H9 (cell line): ENCODE measurements around the gene POLDIP3. TPM values are rescaled to one million over a fixed set of nuclear protein-coding genes. Genes with fewer than 3 reads are reported as not detected.
A peak's percentile ranks its signal among the peaks of the same experiment; 100 is the strongest.

Experiments
- DNase-seq: peaks from one replicate; pipeline ENCODE4 v3.0.0-alpha.2; 2017
- H2AFZ ChIP-seq: one replicate; pipeline ENCODE4 v1.6.1; 2013; ENCODE audit warnings: mild to moderate bottlenecking, low read length, control low read depth, moderate library complexity
- H2AK5ac ChIP-seq: 2 replicates; pipeline ENCODE4 v1.6.1; 2013; ENCODE audit warnings: low read length, control low read depth, mixed read lengths; ENCODE audit not compliant: insufficient read length
- H2BK120ac ChIP-seq: one replicate; pipeline ENCODE4 v1.6.1; 2013; ENCODE audit warnings: low read depth, mild to moderate bottlenecking, low read length, control low read depth, inconsistent platforms; ENCODE audit not compliant: poor library complexity, severe bottlenecking
- H2BK12ac ChIP-seq: 2 replicates; pipeline ENCODE4 v1.6.1; 2013; ENCODE audit warnings: low read length, control low read depth, mixed read lengths, low read depth; ENCODE audit not compliant: insufficient read length
- H2BK15ac ChIP-seq: 2 replicates; pipeline ENCODE4 v1.6.1; 2013; ENCODE audit warnings: low read depth, low read length, control low read depth
- H2BK20ac ChIP-seq: one replicate; pipeline ENCODE4 v1.6.1; 2013; ENCODE audit warnings: low read depth, mild to moderate bottlenecking, low read length, control low read depth, inconsistent platforms; ENCODE audit not compliant: poor library complexity, severe bottlenecking
- H2BK5ac ChIP-seq: 2 replicates; pipeline ENCODE4 v1.6.1; 2013; ENCODE audit warnings: low read length, control low read depth, mixed read lengths; ENCODE audit not compliant: insufficient read length
- H3K14ac ChIP-seq: 2 replicates; pipeline ENCODE4 v1.6.1; 2013; ENCODE audit warnings: low read length, control low read depth; ENCODE audit not compliant: insufficient read depth
- H3K18ac ChIP-seq: 2 replicates; pipeline ENCODE4 v1.6.1; 2013; ENCODE audit warnings: low read depth, mild to moderate bottlenecking, mixed read lengths, low read length, control low read depth; ENCODE audit not compliant: insufficient read length
- H3K23ac ChIP-seq: 2 replicates; pipeline ENCODE4 v1.6.1; 2013; ENCODE audit warnings: low read length, control low read depth, mixed read lengths, low read depth; ENCODE audit not compliant: insufficient read length
- H3K23me2 ChIP-seq: 2 replicates; pipeline ENCODE4 v1.6.1; 2013; ENCODE audit warnings: low read depth, mild to moderate bottlenecking, mixed read lengths, low read length, control low read depth; ENCODE audit not compliant: insufficient read length, poor library complexity, severe bottlenecking
- H3K27ac ChIP-seq: 2 replicates; pipeline ENCODE4 v1.5.1; 2013; ENCODE audit warnings: low read length, control low read depth, mixed read lengths, low read depth; ENCODE audit not compliant: insufficient read length
- H3K27me3 ChIP-seq: 2 replicates; pipeline ENCODE4 v1.6.1; 2013; ENCODE audit warnings: low read length, control low read depth, inconsistent platforms; ENCODE audit not compliant: insufficient read depth
- H3K4ac ChIP-seq: 2 replicates; pipeline ENCODE4 v1.6.1; 2013; ENCODE audit warnings: low read depth, mild to moderate bottlenecking, control low read depth, inconsistent platforms, low read length, moderate library complexity
- H3K4me1 ChIP-seq: 2 replicates; pipeline ENCODE4 v1.6.1; 2013; ENCODE audit warnings: low read length, control low read depth, inconsistent platforms; ENCODE audit not compliant: insufficient read depth
- H3K4me2 ChIP-seq: 2 replicates; pipeline ENCODE4 v1.6.1; 2013; ENCODE audit warnings: low read length, control low read depth, mixed read lengths; ENCODE audit not compliant: insufficient read length, insufficient read depth
- H3K56ac ChIP-seq: 2 replicates; pipeline ENCODE4 v1.6.1; 2013; ENCODE audit warnings: low read depth, mild to moderate bottlenecking, mixed read lengths, low read length, control low read depth; ENCODE audit not compliant: insufficient read length
- H3K79me1 ChIP-seq: 2 replicates; pipeline ENCODE4 v1.6.1; 2013; ENCODE audit warnings: low read depth, mild to moderate bottlenecking, moderate library complexity, low read length, control low read depth, inconsistent platforms; ENCODE audit not compliant: insufficient read depth, poor library complexity, severe bottlenecking
- H3K79me2 ChIP-seq: 2 replicates; pipeline ENCODE4 v1.6.1; 2013; ENCODE audit warnings: low read length, control low read depth, inconsistent platforms; ENCODE audit not compliant: insufficient read depth
- H3K9ac ChIP-seq: 2 replicates; pipeline ENCODE4 v1.6.1; 2013; ENCODE audit warnings: low read length, control low read depth, mixed read lengths; ENCODE audit not compliant: insufficient read length; ENCODE audit errors: extremely low read depth
- H3K9me3 ChIP-seq: one replicate; pipeline ENCODE4 v1.6.1; 2013; ENCODE audit warnings: low read depth, low read length, inconsistent platforms; ENCODE audit not compliant: control insufficient read depth
- H3T11ph ChIP-seq: one replicate; pipeline ENCODE4 v1.6.1; 2013; ENCODE audit warnings: mild to moderate bottlenecking, low read length, control low read depth, inconsistent platforms
- H4K20me1 ChIP-seq: one replicate; pipeline ENCODE4 v1.6.1; 2013; ENCODE audit not compliant: control insufficient read depth, insufficient read length, insufficient read depth
- H4K5ac ChIP-seq: 2 replicates; pipeline ENCODE4 v1.6.1; 2013; ENCODE audit warnings: low read depth, mild to moderate bottlenecking, mixed read lengths, low read length, control low read depth; ENCODE audit not compliant: insufficient read length
- H4K8ac ChIP-seq: replicated peaks from 2 replicates; pipeline ENCODE4 v1.6.1; 2013; ENCODE audit warnings: low read length, control low read depth, mixed read lengths, low read depth; ENCODE audit not compliant: insufficient read length
- H4K91ac ChIP-seq: 2 replicates; pipeline ENCODE4 v1.6.1; 2013; ENCODE audit warnings: low read depth, mild to moderate bottlenecking, moderate library complexity, mixed read lengths, low read length, control low read depth; ENCODE audit not compliant: insufficient read length
- H3K27ac Mint-ChIP-seq, 3 experiments: 2 replicates in 2 of 3; 3 replicates in 1 of 3; pipeline ENCODE4 v1.8.0; 2020 to 2021; ENCODE audit warnings: mixed read lengths in 3 of 3, mild to moderate bottlenecking in 1 of 3, moderate library complexity in 1 of 3
- H3K27me3 Mint-ChIP-seq: 2 replicates; pipeline ENCODE4 v1.8.0; 2021; ENCODE audit warnings: low read depth, mild to moderate bottlenecking, moderate library complexity, mixed read lengths
- H3K36me3 Mint-ChIP-seq, 3 experiments: 2 replicates in 2 of 3; 3 replicates in 1 of 3; pipeline ENCODE4 v1.8.0; 2020 to 2021; ENCODE audit warnings: low read depth in 3 of 3, mixed read lengths in 3 of 3; ENCODE audit not compliant: insufficient read depth in 1 of 3
- H3K4me1 Mint-ChIP-seq, 2 experiments: 2 replicates each; pipeline ENCODE4 v1.8.0; 2020; ENCODE audit warnings: mixed read lengths in 2 of 2
- H3K4me3 Mint-ChIP-seq, 2 experiments: 2 replicates in 1 of 2; 3 replicates in 1 of 2; pipeline ENCODE4 v1.8.0; 2020 to 2021; ENCODE audit warnings: mild to moderate bottlenecking in 2 of 2, mixed read lengths in 2 of 2, moderate library complexity in 1 of 2
- H3K9me3 Mint-ChIP-seq, 2 experiments: 2 replicates in 1 of 2; 3 replicates in 1 of 2; pipeline ENCODE4 v1.8.0; 2020; ENCODE audit warnings: mild to moderate bottlenecking in 2 of 2, mixed read lengths in 2 of 2, moderate library complexity in 1 of 2
- CTCF ChIP-seq: fragments of 200-600 bp; sonication (generic); conservative IDR thresholded peaks from 3 replicates; pipeline ENCODE4 v1.8.0; 2021; ENCODE audit warnings: antibody characterized with exemption, mild to moderate bottlenecking
- WGBS: extraction: QIAGEN DNeasy Blood & Tissue Kit; methylation state at CpG from one replicate; pipeline ENCODE4 v1.1.7; 2013; ENCODE audit warnings: missing lambda C conversion rate, low lambda C conversion rate, mixed read lengths; ENCODE audit not compliant: insufficient read length; ENCODE audit errors: extremely low coverage; 5-methylcytosine and 5-hydroxymethylcytosine counted together
- total RNA-seq: library from RNA; stranded (reverse); gene quantifications from 2 replicates; pipeline ENCODE4 v1.2.1, GENCODE V29; 2021

POLDIP3 gene
- total RNA-seq, 1 experiment from 2014 or later = 90.8 TPM

GRCh38 chr22:42635531-42635930 lies 20.8 kb upstream of the POLDIP3 start:
- Histone ChIP-seq H3K14ac (no peak overlapping the region), H3K79me2 (no peaks in the 10 kb centered on the region), H2AK5ac (no peak overlapping the region), H3K56ac (no peak overlapping the region), H3K23me2 (no peaks in the 10 kb centered on the region), H4K8ac (no peak overlapping the region), H2BK20ac (no peak overlapping the region), H3K23ac (no peak overlapping the region), H2AFZ (no peak overlapping the region), H2BK15ac (no peak overlapping the region), H3T11ph (no peak overlapping the region), H3K9me3 (no peaks in the 10 kb centered on the region), H3K18ac (no peak overlapping the region), H4K20me1 (no peaks in the 10 kb centered on the region), H2BK5ac (no peak overlapping the region), H3K79me1 (no peaks in the 10 kb centered on the region), H2BK12ac (no peak overlapping the region), H3K27ac (no peak overlapping the region), H2BK120ac (no peak overlapping the region), H4K91ac (no peak overlapping the region), H3K27me3 (no peaks in the 10 kb centered on the region), H3K4me1 (no peaks in the 10 kb centered on the region), H4K5ac (no peak overlapping the region), H3K4me2 (no peak overlapping the region), H3K4ac (no peak overlapping the region), H3K9ac (no peak overlapping the region)
- Mint-ChIP-seq H3K27ac (peak overlapping the region in 1 of 3 experiments; percentile 18; a peak in 1 of 7 replicates), H3K27me3 (no peaks in the 10 kb centered on the region), H3K36me3 (peaks cover 3 to 39% (median 35%) of the 10 kb centered on the region in 3 experiments; a peak in 6 of 7 replicates), H3K9me3 (no peaks in the 10 kb centered on the region), H3K4me1 (peaks cover 4 to 5% of the 10 kb centered on the region in 2 experiments), H3K4me3 (no peak overlapping the region)
- no CpG with 5 or more reads among the region's 3 CpGs for WGBS
- TF ChIP-seq CTCF = no peak
- DNase-seq = no peak
